Posterior cingulate gyrus (tissue), 11 donors: ENCODE results near the gene IL1F10.

Experiments used
- DNase-seq, 10 donors: peaks; one replicate each; pipeline versions ENCODE4 v3.0.0 to v3.0.0-alpha.2; 2020 to 2021; ENCODE audit warnings: mixed read lengths in 3 of 10
- intact Hi-C: fragments of 100-400 bp; cut with DNase I; formaldehyde crosslinking; loops from one replicate; pipeline ENCODE4 v1.15.1; 2023

Gene IL1F10

DNA sequence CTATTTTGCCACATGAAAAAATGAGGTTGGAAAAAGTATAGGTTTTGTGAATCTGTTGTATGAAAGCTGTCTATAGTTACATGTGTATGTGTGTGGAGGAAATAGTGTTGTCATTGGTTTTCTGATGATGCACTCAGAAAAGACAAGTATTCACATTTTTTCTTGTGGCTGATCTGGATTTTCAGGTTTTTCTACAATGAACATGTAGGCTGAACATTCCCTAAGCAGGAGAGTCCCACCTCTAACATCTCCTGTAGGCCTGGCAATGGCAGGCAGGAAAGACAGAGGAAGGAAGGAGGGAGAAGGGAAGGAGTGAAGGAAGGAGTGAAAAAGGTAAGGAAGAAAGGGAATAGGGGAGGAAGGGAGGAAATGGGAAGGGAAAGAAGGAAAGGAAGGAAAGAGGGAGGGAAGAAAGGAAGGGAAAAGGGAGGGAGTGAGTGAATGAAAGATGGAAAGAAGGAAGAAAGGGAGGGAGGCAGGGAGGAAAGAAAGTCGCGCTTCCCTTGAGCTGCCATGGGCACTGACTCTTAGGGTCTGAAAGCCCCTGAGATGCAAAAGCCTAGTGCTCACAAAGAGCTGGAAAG, 9.3 kb upstream of the IL1F10 start:
- intact Hi-C loops, result no loop called here
- no peak for DNase-seq

GRCh38 chr2:113058998-113059960, 8.5 kb upstream of the IL1F10 start, which contains the start of gene IL36RN:
Gene IL36RN (plus strand): TSS chr2:113059198. CDS start chr2:113059439, 241 bp downstream.
- intact Hi-C loops, result no loop called here
- no peak for DNase-seq

DNA sequence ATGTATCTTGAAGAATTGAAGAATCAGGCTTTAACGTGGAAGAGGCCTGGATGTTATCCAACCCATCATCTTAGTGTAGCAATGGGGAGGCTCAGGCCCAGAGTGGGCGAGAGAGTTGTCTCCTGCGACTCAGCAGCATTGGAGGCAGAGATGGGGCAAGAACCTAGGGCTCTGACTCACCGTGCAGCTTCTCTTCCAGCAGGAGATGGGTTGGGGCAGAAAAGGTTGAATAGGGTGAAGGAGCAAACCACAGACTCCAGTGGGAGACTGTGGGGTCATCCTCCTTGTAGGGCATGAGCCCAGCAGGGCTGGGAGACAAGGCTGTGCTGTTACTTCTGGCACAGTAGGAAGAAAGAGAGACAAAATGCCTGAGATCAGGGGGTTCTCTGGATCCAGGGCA, 7.4 kb upstream of the IL1F10 start:
- no peak for DNase-seq
- intact Hi-C loops, result no loop called here

GRCh38 chr2:113060796-113061195, 7.0 kb upstream of the IL1F10 start:
- no peak for DNase-seq
- intact Hi-C loops, result no loop called here

- intact Hi-C loops, result no loop called here
- no peak for DNase-seq
Observed at GRCh38 chr2:113061241-113061640, 6.5 kb upstream of the IL1F10 start.

GRCh38 chr2:113061896-113062770, 5.6 kb upstream of the IL1F10 start:
- intact Hi-C loops, result no loop called here
- DNase-seq, result no peak

GRCh38 chr2:113064281-113064680, 3.5 kb upstream of the IL1F10 start:
- intact Hi-C loops, result no loop called here
- DNase-seq, result no peak

GRCh38 chr2:113064898-113065297, 2.9 kb upstream of the IL1F10 start:
- intact Hi-C loops, result no loop called here
- DNase-seq, result no peak

- intact Hi-C loops, result no loop called here
- DNase-seq, result no peak
Observed at GRCh38 chr2:113068249-113068648, 479 bp downstream of the IL1F10 start.

DNA sequence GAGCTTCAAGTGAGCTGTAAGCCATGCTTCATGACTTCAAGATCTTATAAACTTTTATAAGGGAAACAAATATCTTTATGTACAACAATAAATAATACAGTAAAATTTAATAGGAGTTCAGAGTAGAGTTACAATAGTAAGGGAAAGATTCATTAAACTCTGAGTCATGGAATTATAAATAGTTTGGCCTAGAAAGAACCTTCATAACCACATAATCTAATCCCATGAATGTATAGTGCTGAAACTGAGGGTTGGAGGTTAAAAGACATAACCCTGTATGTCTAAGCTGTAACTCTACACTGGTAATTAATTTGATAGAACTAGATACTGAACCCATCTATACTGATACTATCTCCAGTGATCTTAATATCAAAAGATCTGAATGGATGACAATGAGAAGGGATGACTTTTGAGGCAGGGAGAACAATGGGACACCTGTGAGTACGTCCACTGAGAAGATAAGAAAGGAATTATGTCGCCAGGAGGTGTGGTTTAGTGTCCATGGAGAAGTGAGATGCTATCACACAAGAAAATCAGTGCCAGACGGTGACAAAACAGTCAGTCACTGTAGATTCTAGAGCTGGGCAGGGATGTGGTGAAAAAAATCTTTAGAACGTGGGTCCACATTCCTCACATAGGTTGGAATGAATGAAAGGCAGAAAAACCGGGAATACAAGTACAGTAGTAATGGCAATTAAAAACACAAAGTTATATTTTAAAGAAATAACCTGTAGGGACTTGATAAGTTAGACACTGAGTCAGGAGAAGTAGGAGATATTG, 1.1 kb downstream of the IL1F10 start:
- intact Hi-C loops, result no loop called here
- no peak for DNase-seq

- intact Hi-C loops, result no loop called here
- no peak for DNase-seq
Observed at GRCh38 chr2:113069676-113070605, 2.2 kb downstream of the IL1F10 start.

DNA sequence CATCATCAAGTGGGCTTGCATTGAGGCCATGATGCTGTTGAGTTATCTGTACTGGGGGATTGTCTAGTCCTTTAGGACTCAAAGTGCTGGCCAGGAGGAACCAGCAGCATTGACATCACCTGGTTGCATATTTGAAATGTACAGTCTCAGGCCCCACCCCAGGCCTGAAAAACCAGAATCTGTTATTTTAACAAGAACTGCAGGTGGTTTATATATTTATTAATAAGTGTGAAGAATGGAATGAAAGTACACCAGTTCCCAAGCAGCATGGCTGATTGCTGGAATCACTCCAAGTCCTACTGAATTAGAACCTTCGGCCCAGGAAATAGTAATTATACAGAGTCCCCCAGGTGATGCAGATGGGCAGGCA, 2.8 kb downstream of the IL1F10 start:
- DNase-seq, result no peak
- intact Hi-C loops, result no loop called here

DNA sequence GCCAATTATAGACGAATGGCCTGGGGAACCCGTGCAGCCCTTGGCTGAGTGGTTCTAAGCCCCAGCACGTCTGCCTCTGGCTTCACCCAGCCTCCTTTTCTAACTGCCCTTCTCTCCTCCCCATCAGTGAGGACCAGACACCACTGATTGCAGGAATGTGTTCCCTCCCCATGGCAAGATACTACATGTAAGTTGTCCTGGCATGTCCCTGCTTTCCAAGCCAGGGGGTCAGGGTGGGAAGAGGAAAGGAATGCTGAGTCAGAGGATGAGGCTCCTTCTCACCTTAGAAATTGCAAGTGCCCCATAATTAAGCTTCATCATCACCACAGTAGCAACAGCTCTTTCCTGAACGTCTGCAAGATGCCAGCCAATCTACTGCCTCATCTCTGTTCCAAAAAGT, 4.8 kb downstream of the IL1F10 start:
- intact Hi-C loops, result no loop called here
- DNase-seq, result no peak

GRCh38 chr2:113073325-113073834, 5.6 kb downstream of the IL1F10 start:
- intact Hi-C loops, result no loop called here
- no peak for DNase-seq

- intact Hi-C loops, result no loop called here
- DNase-seq, result no peak
Observed at GRCh38 chr2:113075030-113075429, 7.3 kb downstream of the IL1F10 start.

GRCh38 chr2:113075600-113075999, 7.8 kb downstream of the IL1F10 start:
- intact Hi-C loops, result no loop called here

GRCh38 chr2:113076954-113077669, 9.3 kb downstream of the IL1F10 start:
- DNase-seq, result no peak
- intact Hi-C loops, result no loop called here

More at GRCh38 chr2:113075600-113075999, 7.8 kb downstream of the IL1F10 start:
- no peak for DNase-seq

DNA sequence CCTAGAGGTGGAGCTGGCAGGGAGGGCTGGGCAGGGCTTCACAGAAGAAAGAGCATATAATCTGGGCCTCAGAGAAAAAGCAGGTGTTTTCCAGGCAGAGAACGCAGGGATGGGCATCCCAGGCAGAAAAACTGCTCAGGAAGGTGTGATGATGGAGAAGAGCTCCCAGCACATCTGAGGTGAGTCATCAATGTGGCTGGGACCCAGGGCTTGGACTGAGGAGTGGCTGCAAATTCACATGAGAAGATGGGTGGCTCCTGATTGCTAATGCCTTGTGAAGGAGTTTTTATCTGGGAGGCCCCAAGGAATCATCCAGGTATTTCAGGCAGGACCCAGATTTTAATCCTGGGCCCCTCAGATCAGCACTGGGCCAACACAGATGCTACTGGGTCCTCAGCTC, 10.2 kb downstream of the IL1F10 start:
- intact Hi-C loops, result no loop called here
- DNase-seq, result peak in 3 of 10 donors; percentile 12 to 39 (median 29)
